ENCODE measurements around the gene ALOX12. TPM values are rescaled to one million over a fixed set of nuclear protein-coding genes. Genes with fewer than 3 reads are reported as not detected.

The ALOX12 gene
- polyA plus RNA-seq, 1 of the 3 experiments (the other 2 are of a cell fraction), result not detected

- no peaks in the 10 kb centered on the region for H3K27me3 ChIP-seq (ENCODE audit: insufficient read depth)
- H3K9me3 ChIP-seq, result no peaks in the 10 kb centered on the region
- 80% methylated on average over 8 of the region's 10 CpGs for WGBS (ENCODE audit: low lambda C conversion rate)
- H3K9ac ChIP-seq, result peak overlapping the region; percentile 65
- no peaks in the 10 kb centered on the region for H4K20me1 ChIP-seq (ENCODE audit: insufficient read depth)
- H3K4me2 ChIP-seq, result 0 out of 2 replicates have a peak overlapping the region, but pooled peaks have one; percentile 78
- no peak for TF ChIP-seq USF1 (IDR thresholded peaks at IDR 0.05; ENCODE audit: borderline replicate concordance, low read depth)
- TF ChIP-seq RFX5 (IDR thresholded peaks at IDR 0.05; ENCODE audit: low read length), result no peak
- no peak for TF ChIP-seq FOSL2 (IDR thresholded peaks at IDR 0.05; ENCODE audit: borderline replicate concordance, low read depth)
- no peak for TF ChIP-seq ZBTB33 (IDR thresholded peaks at IDR 0.05; ENCODE audit: borderline replicate concordance, low read depth)
- no peak for TF ChIP-seq REST (IDR thresholded peaks at IDR 0.05; ENCODE audit: low read depth, low read length)
- no peak for TF ChIP-seq CHD2 (IDR thresholded peaks at IDR 0.05; ENCODE audit: low read length, partially characterized antibody)
- no peak for TF ChIP-seq JUND (IDR thresholded peaks at IDR 0.05)
- TF ChIP-seq EP300 (IDR thresholded peaks at IDR 0.05; ENCODE audit: borderline replicate concordance in 1 of 2, low read depth in 1 of 2, low read length in 1 of 2), result no peak
- peak overlapping the region; percentile 100; the same call in 1 of the 2 replicates for H2AFZ ChIP-seq (ENCODE audit: low read depth)
- H3K4me3 ChIP-seq (ENCODE audit: low read depth in 2 of 2, low read length in 1 of 2), result peak overlapping the region in 1 of 2 experiments; percentile 50; a peak in 1 of 4 replicates
- peaks cover 7% of the 10 kb centered on the region for H3K79me2 ChIP-seq (ENCODE audit: insufficient read depth)
- no peak overlapping the region; a peak in 1 of 4 replicates for H3K27ac ChIP-seq (ENCODE audit: low read depth in 2 of 2, low read length in 1 of 2)
- peaks cover 27% of the 10 kb centered on the region for H3F3A ChIP-seq (replicated peaks; ENCODE audit: insufficient read depth)
- no peaks in the 10 kb centered on the region for H3K9me2 ChIP-seq
- DNase-seq, result no peak
- POLR2A ChIA-PET, result no interaction called here
- peaks cover 9 to 39% of the 10 kb centered on the region in 2 experiments; a peak in 2 of 4 replicates for H3K4me1 ChIP-seq (ENCODE audit: control insufficient read depth in 1 of 2, insufficient read depth in 2 of 2, low read depth in 1 of 2, low read length in 1 of 2)
- peaks cover 0 to 7% of the 10 kb centered on the region in 2 experiments for H3K36me3 ChIP-seq (replicated peaks in 1 of 2; ENCODE audit: control insufficient read depth in 1 of 2, insufficient read depth in 2 of 2, low read length in 1 of 2)
- CTCF ChIA-PET, result interaction anchor here (0.7 to 8.6 kb wide), 6 partner anchors 9 to 202 kb away, joined by 3 to 64 read pairs (median 4); no protein-coding TSS in a partner anchor
Measured at GRCh38 chr17:7018331-7018964, 22.6 kb downstream of the ALOX12 start.
